Spleen (tissue), 7 donors: ENCODE results near the gene ARHGEF39.

Experiments
- CTCF ChIP-seq, 11 experiments: fragments of 200-600 bp in 7 of 11; fragments of 450-650 bp in 4 of 11; sonication (generic) in 4 of 11; IDR thresholded peaks in 8 of 11; conservative IDR thresholded peaks in 3 of 11; 1 replicate in 7 of 11; 2 replicates in 4 of 11; pipeline versions ENCODE4 v1.4.0 to v1.8.0; 2016 to 2021; ENCODE audit warnings: antibody characterized with exemption in 11 of 11, inconsistent platforms in 4 of 11, mild to moderate bottlenecking in 1 of 11
- POLR2A ChIP-seq, 3 donors: fragments of 450-650 bp; IDR thresholded peaks; one replicate each; pipeline ENCODE4 v1.5.1; 2017; ENCODE audit warnings: antibody characterized with exemption in 3 of 3, mild to moderate bottlenecking in 1 of 3
- POLR2AphosphoS5 ChIP-seq, 3 donors: sonication (generic); formaldehyde crosslinking; IDR thresholded peaks; one replicate each; pipeline ENCODE4 v1.5.1; 2017; ENCODE audit warnings: antibody characterized with exemption in 3 of 3
- donor health status: DM: no; HTN: no; CAD: no; lungs with moderate emphysema.
- donor health status: DM: no; HTN: no; CAD: no.
- donor health status: DM: no; HTN: no; CAD: no.

GRCh38 chr9:35664531-35665470 is at the start of gene ARHGEF39:
- TF ChIP-seq CTCF (IDR thresholded peaks at IDR 0.05 in 8 of 11, conservative IDR thresholded peaks at IDR 0.05 in 3 of 11) (peak in 2 of 11 experiments; percentile 16 to 19), POLR2A (IDR thresholded peaks at IDR 0.05) (no peak), POLR2AphosphoS5 (IDR thresholded peaks at IDR 0.05) (peak; percentile 68 to 83 (median 76))
